ENCODE data around the gene SLC9A5. TPM values are rescaled to one million over a fixed set of nuclear protein-coding genes. Genes with fewer than 3 reads are reported as not detected.

Gene SLC9A5
- total and polyA plus RNA-seq, 9 of the 15 experiments (the other 6 are each of a cell fraction or from before 2014, with no cell fraction given) = 0.06 to 3.1 (median 1.2) TPM

GRCh38 chr16:67279296-67280089 is 30.7 kb downstream of the SLC9A5 start, which contains the start of gene PLEKHG4 (continued):
- no peak for TF ChIP-seq WHSC1 (IDR thresholded peaks at IDR 0.05; ENCODE audit: low read length)
- TF ChIP-seq ZNF263 (CRISPR knock-in tag; IDR thresholded peaks at IDR 0.05; ENCODE audit: borderline replicate concordance) = no peak
- TF ChIP-seq ZNF780A (CRISPR knock-in tag; IDR thresholded peaks at IDR 0.05) = no peak
- no peak for TF ChIP-seq KLF6 (CRISPR knock-in tag; IDR thresholded peaks at IDR 0.05; ENCODE audit: borderline replicate concordance)
- TF ChIP-seq POLR2G (IDR thresholded peaks at IDR 0.05; ENCODE audit: low read depth, low read length) = peak; percentile 92
- peak; percentile 57 for TF ChIP-seq TAF1 (IDR thresholded peaks at IDR 0.05; ENCODE audit: control insufficient read depth, extremely low read depth, insufficient read depth, low read length, severe bottlenecking)
- no peak for TF ChIP-seq U2AF2 (optimal IDR thresholded peaks at IDR 0.05; ENCODE audit: low read depth, low read length)
- peak; percentile 60; the same call in 1 of the 2 replicates for TF ChIP-seq USF1 (CRISPR knock-in tag; IDR thresholded peaks at IDR 0.05)
- TF ChIP-seq MGA (IDR thresholded peaks at IDR 0.05) = peak; percentile 89
- TF ChIP-seq ZNF280A (IDR thresholded peaks at IDR 0.05; ENCODE audit: low read depth, partially characterized antibody) = no peak
- no peak for TF ChIP-seq RBM15 (IDR thresholded peaks at IDR 0.05; ENCODE audit: insufficient read depth, low read length)

Data from K562 (cell line).